T-helper 2 cell treated with Interferon-gamma antibody and Interleukin-4, amounts not matched to agents 5 μg/mL and 100 μg/mL, for 36 hours (primary cell): ENCODE data around the gene ACTN4.

Experiments used
- DNase-seq: peaks from one replicate; pipeline ENCODE4 v3.0.0; 2021; ENCODE audit warnings: low spot score
- H3K27ac Mint-ChIP-seq: one replicate; pipeline ENCODE4 v1.8.0; 2021; ENCODE audit warnings: mild to moderate bottlenecking, mixed read lengths
- H3K27me3 Mint-ChIP-seq: one replicate; pipeline ENCODE4 v1.8.0; 2021; ENCODE audit warnings: low read depth, mixed read lengths
- H3K36me3 Mint-ChIP-seq: one replicate; pipeline ENCODE4 v1.8.0; 2021; ENCODE audit warnings: low read depth, mixed read lengths
- H3K4me1 Mint-ChIP-seq: one replicate; pipeline ENCODE4 v1.8.0; 2021; ENCODE audit warnings: low read depth, mixed read lengths
- H3K4me3 Mint-ChIP-seq: one replicate; pipeline ENCODE4 v1.8.0; 2022; ENCODE audit warnings: mild to moderate bottlenecking, moderate library complexity, mixed read lengths
- H3K9me3 Mint-ChIP-seq: one replicate; pipeline ENCODE4 v1.8.0; 2021; ENCODE audit warnings: mixed read lengths

The ACTN4 gene

DNA sequence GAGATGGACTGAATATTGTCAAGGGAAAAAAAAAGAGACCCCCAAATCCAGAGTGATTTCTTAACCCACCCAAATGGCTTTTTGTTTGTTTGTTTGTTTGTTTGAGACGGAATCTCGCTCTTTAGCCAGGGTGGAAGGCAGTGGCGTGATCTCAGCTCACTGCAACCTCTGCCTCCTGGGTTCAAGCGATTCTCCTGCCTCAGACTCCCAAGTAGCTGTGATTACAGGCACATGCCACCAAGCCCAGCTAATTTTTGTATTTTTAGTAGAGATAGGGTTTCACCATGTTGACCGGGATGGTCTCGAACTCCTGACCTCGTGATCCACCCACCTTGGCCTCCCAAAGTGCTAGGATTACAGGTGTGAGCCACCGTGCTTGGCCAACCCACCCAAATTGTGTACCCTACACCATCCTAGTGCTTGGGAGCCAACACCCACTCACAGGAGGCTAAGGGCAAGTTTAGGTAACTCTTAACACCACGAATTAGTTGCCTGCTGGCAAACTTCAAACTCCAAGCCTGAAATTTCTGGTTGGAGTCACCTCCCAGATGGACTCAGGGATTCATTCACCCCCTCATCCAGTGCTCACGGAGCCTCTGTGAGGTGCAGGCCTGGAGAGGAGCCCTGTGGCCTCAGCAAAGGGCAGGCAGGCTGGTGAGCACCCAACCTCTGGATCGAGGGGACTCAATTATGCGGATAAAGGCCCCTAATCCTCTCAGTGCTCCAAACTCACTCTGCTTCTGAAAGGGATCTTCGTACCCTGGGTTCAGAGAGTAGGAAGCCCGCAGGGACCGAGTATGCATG, 37.6 kb downstream of the ACTN4 start:
- no peaks in the 10 kb centered on the region for H3K27me3 Mint-ChIP-seq
- peak overlapping the region; percentile 62 for H3K27ac Mint-ChIP-seq
- peak overlapping the region; percentile 63 for H3K4me3 Mint-ChIP-seq
- peaks cover 45% of the 10 kb centered on the region for H3K36me3 Mint-ChIP-seq
- H3K4me1 Mint-ChIP-seq = peaks cover 80% of the 10 kb centered on the region
- H3K9me3 Mint-ChIP-seq = peaks cover 5% of the 10 kb centered on the region
- no peak for DNase-seq

DNA sequence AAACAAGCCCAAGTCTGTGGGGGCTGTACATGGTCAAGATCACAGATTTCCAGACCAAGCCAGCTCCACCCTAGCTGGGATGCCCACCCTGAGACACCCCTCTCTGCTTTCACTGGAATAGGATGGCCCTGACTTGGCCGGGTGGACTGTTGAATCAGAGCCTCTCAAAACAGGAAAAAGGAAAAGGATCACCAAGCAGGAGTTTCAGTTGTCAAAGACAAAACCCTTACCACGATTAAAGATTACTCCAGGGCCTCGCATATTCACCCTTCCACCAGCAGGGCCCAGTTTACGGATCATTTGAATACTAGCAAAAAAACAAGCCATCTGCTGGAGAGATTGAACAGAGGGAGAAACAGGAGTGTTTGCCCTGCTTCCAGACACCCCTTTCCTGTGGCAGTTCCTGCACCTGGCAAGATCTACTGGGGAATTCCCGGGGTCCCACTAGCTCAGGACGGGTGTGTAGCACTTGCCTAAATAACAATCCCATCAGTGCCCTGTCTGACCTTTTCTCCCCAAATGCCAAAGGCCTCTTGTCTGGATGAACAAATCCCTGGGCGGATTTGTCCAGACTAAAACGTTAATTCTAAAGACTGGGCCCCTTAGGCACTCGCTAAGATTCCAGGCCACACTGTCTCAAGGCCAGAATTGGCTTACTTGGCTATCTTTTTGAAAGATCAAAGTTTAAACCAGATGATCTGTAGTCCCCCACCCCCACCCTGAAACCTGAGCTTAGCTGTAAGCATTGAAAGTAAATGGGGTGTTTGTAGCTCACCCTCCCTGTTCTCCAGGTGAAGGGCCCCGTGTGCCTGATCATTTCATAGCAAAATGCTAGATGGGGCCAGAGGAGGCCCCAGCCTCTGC, 38.4 kb downstream of the ACTN4 start:
- DNase-seq = no peak
- H3K9me3 Mint-ChIP-seq = peaks cover 5% of the 10 kb centered on the region
- H3K27ac Mint-ChIP-seq = peak overlapping the region; percentile 80
- peaks cover 75% of the 10 kb centered on the region for H3K4me1 Mint-ChIP-seq
- no peaks in the 10 kb centered on the region for H3K27me3 Mint-ChIP-seq
- H3K36me3 Mint-ChIP-seq = peaks cover 43% of the 10 kb centered on the region
- peak overlapping the region; percentile 63 for H3K4me3 Mint-ChIP-seq

DNA sequence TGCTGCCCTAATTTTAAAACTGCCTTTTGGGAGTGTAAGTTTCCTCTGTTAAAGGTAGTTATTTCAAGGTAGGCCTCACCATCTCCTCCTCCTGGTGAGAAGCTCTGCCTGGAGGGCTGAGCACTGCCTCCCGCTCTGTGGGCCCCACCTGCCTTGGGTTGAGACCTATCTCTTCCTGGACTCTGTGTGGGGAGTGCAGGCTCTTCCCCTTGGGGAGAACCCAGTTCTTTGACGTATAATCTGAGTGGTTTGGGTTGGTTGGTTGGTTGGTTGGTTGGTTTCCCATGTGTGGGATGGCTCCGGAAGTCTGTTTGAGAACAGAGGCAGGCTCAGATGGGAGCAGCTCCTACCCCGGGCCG, 39.1 kb downstream of the ACTN4 start:
- Mint-ChIP-seq H3K4me1 (peaks cover 71% of the 10 kb centered on the region), H3K9me3 (peaks cover 5% of the 10 kb centered on the region), H3K27ac (peak overlapping the region; percentile 80), H3K27me3 (no peaks in the 10 kb centered on the region), H3K4me3 (peak overlapping the region; percentile 63), H3K36me3 (peaks cover 39% of the 10 kb centered on the region)
- DNase-seq = peak; percentile 61

DNA sequence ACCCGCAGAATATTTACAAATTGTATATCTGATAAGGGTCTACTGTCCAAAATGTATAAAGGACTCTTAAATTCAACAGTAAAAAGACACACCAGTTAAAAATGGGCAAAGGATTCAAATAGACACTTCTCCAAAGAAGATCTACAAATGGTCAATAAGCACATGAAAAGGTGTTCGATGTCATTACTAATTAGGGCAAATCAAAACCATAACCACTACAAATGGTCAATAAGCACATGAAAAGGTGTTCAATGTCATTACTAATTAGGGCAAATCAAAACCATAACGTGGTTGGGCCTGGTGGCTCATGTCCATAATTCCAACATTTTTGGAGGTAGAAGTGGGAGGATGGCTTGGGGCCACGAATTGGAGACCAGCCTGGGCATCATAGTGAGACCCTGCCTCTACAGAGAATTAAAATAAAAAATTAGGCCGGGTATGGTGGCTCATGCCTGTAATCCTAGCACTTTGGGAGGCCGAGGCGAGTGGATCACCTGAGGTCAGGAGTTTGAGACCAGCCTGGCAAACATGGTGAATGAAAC, 40.5 kb downstream of the ACTN4 start:
- DNase-seq = no peak
- Mint-ChIP-seq H3K36me3 (peaks cover 28% of the 10 kb centered on the region), H3K27ac (no peak overlapping the region), H3K4me1 (peaks cover 71% of the 10 kb centered on the region), H3K4me3 (no peak overlapping the region), H3K9me3 (peaks cover 1% of the 10 kb centered on the region), H3K27me3 (no peaks in the 10 kb centered on the region)

DNA sequence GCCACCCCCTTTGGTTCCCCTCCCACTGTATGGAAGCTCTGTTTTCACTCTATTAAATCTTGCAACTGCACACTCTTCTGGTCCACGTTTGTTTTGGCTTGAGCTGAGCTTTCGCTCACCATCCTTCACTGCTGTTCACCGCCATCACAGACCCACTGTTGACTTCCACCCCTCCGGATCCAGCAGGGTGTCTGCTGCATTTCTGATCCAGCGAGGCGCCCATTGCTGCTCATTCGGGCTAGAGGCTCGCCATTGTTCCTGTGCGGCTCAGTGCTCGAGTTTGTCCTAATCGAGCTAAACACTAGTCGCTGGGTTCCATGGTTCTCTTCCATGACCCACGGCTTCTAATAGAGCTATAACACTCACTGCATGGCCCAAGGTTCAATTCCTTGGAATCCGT, 42.7 kb downstream of the ACTN4 start:
- Mint-ChIP-seq H3K9me3 (no peaks in the 10 kb centered on the region), H3K36me3 (peaks cover 22% of the 10 kb centered on the region), H3K4me3 (no peak overlapping the region), H3K27ac (no peak overlapping the region), H3K4me1 (peaks cover 73% of the 10 kb centered on the region), H3K27me3 (no peaks in the 10 kb centered on the region)
- DNase-seq = no peak

DNA sequence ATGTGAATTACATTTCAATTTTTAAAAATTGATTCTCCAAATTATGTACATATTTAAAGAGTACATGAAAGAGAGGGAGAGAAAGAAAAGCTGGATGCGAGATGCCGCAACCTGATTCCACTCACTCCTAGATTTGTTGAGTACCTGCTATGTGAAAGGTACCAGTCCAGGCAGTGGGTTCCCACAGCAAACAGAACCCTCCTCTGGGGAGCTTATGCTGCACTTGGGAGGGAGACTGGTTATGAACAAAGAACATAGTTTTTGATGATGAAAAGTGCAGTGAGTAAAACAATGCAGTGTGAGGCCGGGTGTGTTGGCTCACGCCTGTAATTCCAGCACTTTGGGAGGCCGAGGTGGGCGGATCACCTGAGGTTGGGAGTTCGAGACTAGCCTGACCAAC, 43.4 kb downstream of the ACTN4 start:
- H3K27me3 Mint-ChIP-seq = no peaks in the 10 kb centered on the region
- no peak overlapping the region for H3K4me3 Mint-ChIP-seq
- H3K36me3 Mint-ChIP-seq = peaks cover 23% of the 10 kb centered on the region
- H3K9me3 Mint-ChIP-seq = no peaks in the 10 kb centered on the region
- H3K27ac Mint-ChIP-seq = peak overlapping the region; percentile 15
- peaks cover 72% of the 10 kb centered on the region for H3K4me1 Mint-ChIP-seq
- no peak for DNase-seq

GRCh38 chr19:38691938-38692457, 44.5 kb downstream of the ACTN4 start:
- H3K27ac Mint-ChIP-seq = peak overlapping the region; percentile 46
- H3K4me3 Mint-ChIP-seq = peak overlapping the region; percentile 9
- DNase-seq = no peak
- no peaks in the 10 kb centered on the region for H3K9me3 Mint-ChIP-seq
- no peaks in the 10 kb centered on the region for H3K27me3 Mint-ChIP-seq
- peaks cover 70% of the 10 kb centered on the region for H3K4me1 Mint-ChIP-seq
- H3K36me3 Mint-ChIP-seq = peaks cover 26% of the 10 kb centered on the region

GRCh38 chr19:38692458-38693379, 45.3 kb downstream of the ACTN4 start:
- H3K36me3 Mint-ChIP-seq = peaks cover 23% of the 10 kb centered on the region
- H3K4me3 Mint-ChIP-seq = peak overlapping the region; percentile 57
- peaks cover 66% of the 10 kb centered on the region for H3K4me1 Mint-ChIP-seq
- H3K27me3 Mint-ChIP-seq = no peaks in the 10 kb centered on the region
- no peaks in the 10 kb centered on the region for H3K9me3 Mint-ChIP-seq
- peak overlapping the region; percentile 55 for H3K27ac Mint-ChIP-seq
- DNase-seq = no peak

DNA sequence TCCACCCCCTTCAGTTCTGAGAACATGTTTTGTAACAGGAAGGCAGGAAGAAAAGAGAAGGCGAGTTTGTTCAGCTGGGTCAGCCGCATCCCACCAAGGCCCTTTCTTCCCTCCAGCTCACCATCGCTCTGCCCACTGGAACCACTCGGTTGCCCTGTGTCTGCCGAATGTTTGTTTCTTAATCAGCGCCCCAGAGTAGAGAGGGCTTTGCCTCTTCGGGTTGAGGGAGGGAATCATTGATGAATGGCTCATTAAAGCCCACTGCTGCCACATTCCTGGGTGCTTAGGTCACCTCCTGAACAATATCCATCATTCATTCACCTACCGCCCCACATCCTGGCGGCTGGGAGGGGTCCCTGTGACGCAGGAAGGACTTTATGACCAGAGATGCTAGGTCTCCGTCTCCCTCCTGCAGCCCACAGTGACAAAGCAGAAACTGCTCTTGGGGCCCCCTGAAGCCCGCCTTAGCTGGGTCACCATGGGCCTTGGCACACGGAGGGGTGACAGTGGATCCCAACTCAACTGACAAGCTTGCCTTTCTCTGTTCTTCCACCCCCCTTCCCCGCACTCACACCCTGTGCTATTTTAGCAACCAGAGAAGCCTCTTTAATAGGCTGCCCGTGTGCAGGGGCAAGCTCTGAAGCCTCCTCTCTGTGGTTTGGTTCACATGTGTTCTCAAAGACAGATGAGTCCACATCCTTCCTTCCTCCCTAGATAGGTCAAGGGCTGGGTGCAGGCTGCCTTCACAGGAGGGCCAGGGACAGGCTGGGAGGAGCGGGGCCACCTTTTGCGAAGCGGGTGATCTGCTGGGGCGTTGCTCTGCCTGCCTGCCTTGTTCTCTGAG, 46.2 kb downstream of the ACTN4 start:
- no peaks in the 10 kb centered on the region for H3K27me3 Mint-ChIP-seq
- peak overlapping the region; percentile 57 for H3K4me3 Mint-ChIP-seq
- H3K27ac Mint-ChIP-seq = peak overlapping the region; percentile 65
- no peak for DNase-seq
- peaks cover 69% of the 10 kb centered on the region for H3K4me1 Mint-ChIP-seq
- no peaks in the 10 kb centered on the region for H3K9me3 Mint-ChIP-seq
- peaks cover 22% of the 10 kb centered on the region for H3K36me3 Mint-ChIP-seq

DNA sequence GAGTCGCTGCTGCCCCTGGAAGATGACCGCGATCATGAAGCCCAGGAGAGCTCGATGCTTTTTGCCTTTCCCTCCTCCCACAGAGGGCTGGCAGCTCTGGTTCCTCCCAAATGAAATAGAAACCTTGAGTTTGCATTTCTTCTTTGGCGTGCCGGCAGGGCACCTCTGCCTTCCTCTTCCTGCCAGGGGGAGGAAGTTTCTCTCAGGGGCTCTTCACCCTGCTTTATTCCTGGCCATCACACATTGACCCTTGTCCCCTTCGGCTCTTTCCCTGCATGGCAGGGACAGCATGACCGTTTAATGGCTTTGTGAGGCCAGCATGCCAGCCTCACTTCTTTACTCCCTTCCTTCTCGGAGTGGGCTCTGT, 47.9 kb downstream of the ACTN4 start:
- Mint-ChIP-seq H3K4me1 (peaks cover 62% of the 10 kb centered on the region), H3K4me3 (peak overlapping the region; percentile 61), H3K27ac (peak overlapping the region; percentile 73), H3K36me3 (peaks cover 15% of the 10 kb centered on the region), H3K27me3 (no peaks in the 10 kb centered on the region), H3K9me3 (no peaks in the 10 kb centered on the region)
- no peak for DNase-seq

DNA sequence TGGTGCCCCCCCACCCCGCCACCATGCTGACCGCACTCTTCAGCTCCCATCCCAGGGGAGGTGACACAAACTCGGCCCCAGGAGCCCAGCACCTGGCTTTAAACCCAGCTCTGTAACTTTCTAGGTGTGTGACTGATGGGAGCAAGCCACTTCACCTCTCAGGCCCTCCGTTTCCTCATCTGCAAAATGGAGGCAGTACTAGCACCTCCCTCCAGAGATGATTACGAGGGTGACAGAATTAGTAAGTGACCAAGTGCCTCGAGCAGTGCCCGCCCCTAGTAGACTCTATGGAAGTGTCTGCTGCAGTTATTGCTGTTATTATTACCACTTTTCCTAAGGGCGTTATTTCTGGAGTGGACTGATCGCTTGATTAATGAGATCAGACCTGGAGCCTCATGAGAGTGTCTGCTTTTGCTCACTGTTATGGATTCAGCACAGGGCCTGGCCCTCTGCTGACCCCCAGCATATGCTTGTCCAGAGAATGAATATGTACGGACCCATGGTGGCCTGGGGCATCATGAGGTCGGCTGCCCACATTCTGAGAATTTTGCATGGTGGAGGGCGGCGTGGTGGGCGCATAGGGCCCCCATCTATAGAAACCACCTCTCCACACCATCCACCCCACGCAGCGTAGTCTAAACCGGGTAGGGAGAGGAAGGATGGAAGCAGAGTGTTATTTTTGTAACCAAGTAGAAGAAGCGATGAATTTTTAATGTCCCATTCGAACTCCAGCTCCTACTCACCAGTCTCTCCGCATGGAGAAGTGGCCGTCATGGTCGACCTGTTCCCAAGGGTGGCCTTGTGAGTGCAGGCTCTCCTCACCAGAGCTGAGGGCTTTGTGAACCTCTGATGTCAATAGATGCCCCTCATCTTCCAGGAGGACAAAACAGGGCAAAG, 48.6 kb downstream of the ACTN4 start:
- peaks cover 60% of the 10 kb centered on the region for H3K4me1 Mint-ChIP-seq
- peaks cover 19% of the 10 kb centered on the region for H3K36me3 Mint-ChIP-seq
- H3K27ac Mint-ChIP-seq = no peak overlapping the region
- H3K27me3 Mint-ChIP-seq = no peaks in the 10 kb centered on the region
- H3K4me3 Mint-ChIP-seq = no peak overlapping the region
- H3K9me3 Mint-ChIP-seq = no peaks in the 10 kb centered on the region
- no peak for DNase-seq

DNA sequence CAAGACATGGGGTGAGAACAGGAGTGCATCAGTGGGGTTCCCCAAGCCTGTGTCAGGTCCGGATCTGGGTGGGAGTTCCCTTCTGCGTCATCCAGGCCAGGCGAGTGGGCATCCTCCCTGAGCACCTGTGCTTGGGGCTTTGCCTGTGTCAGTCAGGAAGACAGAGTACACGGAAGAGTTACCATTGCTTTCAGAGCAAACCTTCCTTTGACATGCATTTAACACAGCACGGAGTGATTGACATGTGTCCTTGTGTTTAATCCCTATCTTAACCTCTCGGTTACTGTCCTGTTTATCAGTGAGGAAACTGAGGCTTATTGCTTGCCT, 49.2 kb downstream of the ACTN4 start:
- H3K4me1 Mint-ChIP-seq = peaks cover 60% of the 10 kb centered on the region
- H3K36me3 Mint-ChIP-seq = peaks cover 23% of the 10 kb centered on the region
- H3K27me3 Mint-ChIP-seq = no peaks in the 10 kb centered on the region
- no peak overlapping the region for H3K4me3 Mint-ChIP-seq
- no peaks in the 10 kb centered on the region for H3K9me3 Mint-ChIP-seq
- DNase-seq = no peak
- H3K27ac Mint-ChIP-seq = no peak overlapping the region
